ENCODE data around the gene YPEL3. TPM values are rescaled to one million over a fixed set of nuclear protein-coding genes. Genes with fewer than 3 reads are reported as not detected.
A peak's percentile ranks its signal among the peaks of the same experiment; 100 is the strongest.

The YPEL3 gene
- total RNA-seq, 2 experiments from 2014 or later: 154 to 166 TPM

DNA sequence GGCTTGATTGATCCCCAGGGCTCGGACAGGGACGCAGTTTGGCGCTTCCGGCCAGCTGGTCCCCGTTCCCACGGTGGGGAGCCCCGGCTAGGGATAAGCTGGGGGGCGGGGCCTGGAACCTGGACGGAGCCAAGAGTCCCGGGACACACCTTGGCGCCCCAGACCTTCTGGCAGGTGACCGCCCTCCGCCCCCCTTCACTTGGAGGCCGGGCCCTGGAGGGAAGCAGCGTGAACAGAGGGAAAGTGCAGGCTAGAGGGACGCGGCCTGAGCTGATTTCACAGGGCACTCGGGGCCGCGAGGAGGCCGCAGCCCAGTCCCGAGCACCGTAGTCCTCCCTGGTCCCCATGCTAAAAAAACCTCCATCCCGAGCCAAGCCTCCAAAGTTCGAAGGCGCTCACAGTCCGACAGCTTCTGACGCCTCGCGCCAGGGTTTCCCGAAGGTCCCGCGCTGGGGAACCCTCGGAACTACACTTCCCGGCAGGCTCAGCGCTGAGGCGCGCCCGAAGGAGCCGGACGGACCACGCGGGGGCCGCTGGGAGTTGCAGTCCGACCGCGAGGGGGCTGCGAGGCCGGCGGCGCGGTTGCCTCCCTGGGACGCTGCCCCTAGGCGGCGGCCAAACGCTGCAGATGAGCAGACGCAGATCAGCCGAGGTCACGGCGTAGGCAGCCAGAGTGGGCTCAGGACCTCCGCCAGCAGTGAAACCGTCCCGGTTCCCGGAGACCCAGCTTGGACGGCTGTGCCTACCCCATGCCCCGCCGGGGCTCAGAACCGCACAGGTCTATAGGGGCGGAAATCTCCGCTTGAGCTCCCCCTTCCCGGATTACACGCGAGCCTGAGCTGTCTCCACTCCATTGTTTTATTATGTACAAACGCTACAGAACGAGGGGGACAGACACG, 4.3 kb downstream of the YPEL3 start, which contains the start of gene TBX6:
TBX6 (minus strand) TSS at position 451 of the 899 bp plus-strand sequence. CDS start 731 bp downstream, outside the sequence.
- no peaks in the 10 kb centered on the region for H3K27me3 Mint-ChIP-seq
- POLR2A ChIA-PET: interaction anchor here (0.6 to 7.9 kb wide), 24 partner anchors 11 to 443 kb away, joined by 3 to 163 read pairs (median 4); partner anchors contain the start of genes ALDOA, CORO1A, DCTPP1 and MAPK3

DNA sequence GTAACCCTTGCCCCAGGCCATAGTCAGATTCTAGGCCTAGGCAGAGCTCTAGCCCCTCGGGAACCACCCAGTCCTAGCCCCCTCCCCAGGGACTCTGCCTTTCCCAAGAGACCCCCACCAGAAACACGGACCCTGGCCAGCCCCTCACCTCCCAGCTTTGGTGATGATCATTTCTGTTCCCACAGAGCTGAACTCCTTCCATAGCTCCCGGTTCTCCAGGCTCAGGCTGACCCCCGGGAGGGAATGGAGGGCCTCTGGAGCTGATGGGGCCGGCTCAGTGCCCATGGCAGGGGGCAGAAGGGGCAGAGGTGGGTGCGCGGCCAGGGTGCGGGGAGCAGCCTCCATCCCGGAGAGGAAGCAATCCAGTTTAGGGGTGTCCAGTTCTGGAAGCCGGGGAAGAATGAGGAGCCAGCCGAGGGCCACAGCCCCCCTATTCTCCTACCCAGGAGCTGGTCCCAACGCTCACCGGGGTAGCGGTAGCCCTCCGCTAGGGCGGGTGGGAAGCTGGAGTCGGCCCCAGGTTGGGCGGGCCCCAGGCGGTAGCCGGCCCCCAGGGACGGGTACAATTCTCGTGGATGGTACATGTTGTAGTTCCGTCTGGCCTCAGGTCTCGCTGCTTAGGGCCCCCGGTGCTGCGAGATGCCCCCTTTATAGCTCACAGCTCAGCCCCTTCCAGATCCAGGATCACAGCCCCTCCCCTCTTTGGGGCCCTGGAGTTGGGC, 5.2 kb downstream of the YPEL3 start:
- no peak overlapping the region for H3K4me3 ChIP-seq (ENCODE audit: low read length)
- H3K4me1 ChIP-seq (ENCODE audit: insufficient read depth, low read length): peaks cover 66% of the 10 kb centered on the region
- CTCF ChIA-PET: interaction anchor here (0.6 to 3.3 kb wide), 16 partner anchors 12 to 339 kb away, joined by 3 to 24 read pairs (median 4); partner anchors contain the start of genes ALDOA, DCTPP1 and PPP4C
- peaks cover 0 to 3% of the 10 kb centered on the region in 2 experiments for H3K9me3 ChIP-seq (ENCODE audit: control insufficient read depth in 1 of 2, insufficient read depth in 1 of 2, low read length in 2 of 2)
- Mint-ChIP-seq H3K9me3 (no peaks in the 10 kb centered on the region), H3K27ac (peak overlapping the region; percentile 86), H3K4me3 (peak overlapping the region; percentile 80), H3K4me1 (ENCODE audit: low read depth) (peaks cover 53% of the 10 kb centered on the region), H3K36me3 (ENCODE audit: low read depth) (peaks cover 52% of the 10 kb centered on the region), H3K27me3 (no peaks in the 10 kb centered on the region)
- peaks cover 23% of the 10 kb centered on the region for H3K36me3 ChIP-seq (ENCODE audit: insufficient read depth, low read length)
- DNase-seq (peak in 1 of 14 experiments; percentile 42), ATAC-seq (ENCODE audit: poor library complexity) (no peak)
- H3K27me3 ChIP-seq (ENCODE audit: control insufficient read depth in 1 of 2, insufficient read depth in 2 of 2, low read length in 2 of 2): no peaks in the 10 kb centered on the region
- TF ChIP-seq, protein P1, sequence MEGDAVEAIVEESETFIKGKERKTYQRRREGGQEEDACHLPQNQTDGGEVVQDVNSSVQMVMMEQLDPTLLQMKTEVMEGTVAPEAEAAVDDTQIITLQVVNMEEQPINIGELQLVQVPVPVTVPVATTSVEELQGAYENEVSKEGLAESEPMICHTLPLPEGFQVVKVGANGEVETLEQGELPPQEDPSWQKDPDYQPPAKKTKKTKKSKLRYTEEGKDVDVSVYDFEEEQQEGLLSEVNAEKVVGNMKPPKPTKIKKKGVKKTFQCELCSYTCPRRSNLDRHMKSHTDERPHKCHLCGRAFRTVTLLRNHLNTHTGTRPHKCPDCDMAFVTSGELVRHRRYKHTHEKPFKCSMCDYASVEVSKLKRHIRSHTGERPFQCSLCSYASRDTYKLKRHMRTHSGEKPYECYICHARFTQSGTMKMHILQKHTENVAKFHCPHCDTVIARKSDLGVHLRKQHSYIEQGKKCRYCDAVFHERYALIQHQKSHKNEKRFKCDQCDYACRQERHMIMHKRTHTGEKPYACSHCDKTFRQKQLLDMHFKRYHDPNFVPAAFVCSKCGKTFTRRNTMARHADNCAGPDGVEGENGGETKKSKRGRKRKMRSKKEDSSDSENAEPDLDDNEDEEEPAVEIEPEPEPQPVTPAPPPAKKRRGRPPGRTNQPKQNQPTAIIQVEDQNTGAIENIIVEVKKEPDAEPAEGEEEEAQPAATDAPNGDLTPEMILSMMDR (IDR thresholded peaks at IDR 0.05): no peak
- POLR2A ChIA-PET: interaction anchor here (0.7 to 7.9 kb wide), 16 partner anchors 10 to 444 kb away, joined by 3 to 163 read pairs (median 4); partner anchors contain the start of genes ALDOA, CORO1A, MAPK3 and PPP4C
- H3K27ac ChIP-seq (ENCODE audit: low read depth in 1 of 2, low read length in 2 of 2): peak overlapping the region; percentile 48 to 81
- intact Hi-C loops (cut with DNase I, micrococcal nuclease): loop anchor here (1.0 to 10.0 kb wide), 4 partner anchors 14 to 324 kb away; partner anchors contain the start of genes ALDOA (in 1 of the 2) and PPP4C (in 1 of the 2)

More for the DNA sequence above, 4.3 kb downstream of the YPEL3 start, which contains the start of gene TBX6:
- CTCF ChIA-PET: interaction anchor here (0.6 to 3.3 kb wide), 25 partner anchors 11 to 538 kb away, joined by 3 to 26 read pairs (median 4); partner anchors contain the start of genes ALDOA, CORO1A, DCTPP1 and MAPK3
- Mint-ChIP-seq H3K4me3 (peak within 1 kb of the TSS; percentile 88), H3K4me1 (ENCODE audit: low read depth) (peaks cover 53% of the 10 kb centered on the region), H3K27ac (peak within 1 kb of the TSS; percentile 95), H3K9me3 (peaks cover under 1% of the 10 kb centered on the region), H3K36me3 (ENCODE audit: low read depth) (peaks cover 53% of the 10 kb centered on the region)
- Histone ChIP-seq H3K27me3 (ENCODE audit: control insufficient read depth in 1 of 2, insufficient read depth in 2 of 2, low read length in 2 of 2) (no peaks in the 10 kb centered on the region), H3K27ac (ENCODE audit: low read depth in 1 of 2, low read length in 2 of 2) (peak within 1 kb of the TSS; percentile 58 to 81), H3K4me1 (ENCODE audit: insufficient read depth, low read length) (peaks cover 72% of the 10 kb centered on the region), H3K36me3 (ENCODE audit: insufficient read depth, low read length) (peaks cover 21% of the 10 kb centered on the region), H3K9me3 (ENCODE audit: control insufficient read depth in 1 of 2, insufficient read depth in 1 of 2, low read length in 2 of 2) (peaks cover 4 to 8% of the 10 kb centered on the region in 2 experiments), H3K4me3 (ENCODE audit: low read length) (peak within 1 kb of the TSS; percentile 67)
- ATAC-seq (ENCODE audit: poor library complexity): peak; percentile 80
- intact Hi-C loops (cut with DNase I, micrococcal nuclease): loop anchor here (2.0 to 10.0 kb wide), 3 partner anchors 15 to 323 kb away; partner anchors contain the start of gene PPP4C (in 1 of the 2)
- TF ChIP-seq, protein P1 (IDR thresholded peaks at IDR 0.05): peak; percentile 78
- peak; percentile 85 to 96 (median 91) for DNase-seq

Data from CD4-positive, alpha-beta T cell (primary cell).